Ishikawa (cell line): ENCODE measurements around the gene TFCP2L1.

ENCODE experiments used
- EP300 ChIP-seq: IDR thresholded peaks from 2 replicates; pipeline ENCODE4 v1.6.1; 2012; ENCODE audit warnings: borderline replicate concordance
- TEAD4 ChIP-seq: IDR thresholded peaks from 2 replicates; pipeline ENCODE4 v1.6.1; 2012
- TF ChIP-seq, protein P1 (sequence below): IDR thresholded peaks from 2 replicates; pipeline ENCODE4 v1.6.1; 2012; ENCODE audit warnings: low read depth, mild to moderate bottlenecking
- TF ChIP-seq, protein P2 (sequence below): IDR thresholded peaks from 2 replicates; pipeline ENCODE4 v1.6.1; 2012

DNA sequence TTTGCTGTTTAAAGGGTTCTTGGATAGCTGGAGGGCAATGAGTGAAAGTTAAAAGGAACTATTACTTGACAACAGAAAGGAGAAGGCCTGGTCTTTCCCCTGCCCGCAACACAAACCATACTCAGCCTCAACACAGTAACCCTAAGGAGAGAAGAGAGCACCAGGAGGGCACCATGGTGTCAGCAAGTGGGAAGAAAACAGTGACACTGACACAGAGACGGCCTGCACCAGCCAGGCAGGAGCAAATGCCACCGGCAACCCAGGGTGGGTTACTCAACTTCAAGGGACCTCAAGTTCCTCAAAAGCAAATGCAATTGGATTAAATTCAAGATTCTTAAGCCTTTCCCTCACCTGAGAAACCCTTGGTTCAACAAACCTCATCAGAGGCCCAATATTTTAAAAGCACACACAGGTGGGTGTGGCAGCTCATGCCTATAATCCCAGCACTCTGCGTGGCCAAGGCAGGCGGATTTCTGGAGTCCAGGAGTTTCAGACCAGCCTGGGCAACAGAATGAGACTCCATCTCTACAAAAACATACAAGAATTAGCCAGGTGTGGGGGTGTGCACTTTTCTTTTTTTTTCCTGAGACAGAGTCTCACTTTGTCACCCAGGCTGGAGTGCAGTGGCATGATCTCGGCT, 52.3 kb downstream of the TFCP2L1 start:
- TF ChIP-seq, protein P1, sequence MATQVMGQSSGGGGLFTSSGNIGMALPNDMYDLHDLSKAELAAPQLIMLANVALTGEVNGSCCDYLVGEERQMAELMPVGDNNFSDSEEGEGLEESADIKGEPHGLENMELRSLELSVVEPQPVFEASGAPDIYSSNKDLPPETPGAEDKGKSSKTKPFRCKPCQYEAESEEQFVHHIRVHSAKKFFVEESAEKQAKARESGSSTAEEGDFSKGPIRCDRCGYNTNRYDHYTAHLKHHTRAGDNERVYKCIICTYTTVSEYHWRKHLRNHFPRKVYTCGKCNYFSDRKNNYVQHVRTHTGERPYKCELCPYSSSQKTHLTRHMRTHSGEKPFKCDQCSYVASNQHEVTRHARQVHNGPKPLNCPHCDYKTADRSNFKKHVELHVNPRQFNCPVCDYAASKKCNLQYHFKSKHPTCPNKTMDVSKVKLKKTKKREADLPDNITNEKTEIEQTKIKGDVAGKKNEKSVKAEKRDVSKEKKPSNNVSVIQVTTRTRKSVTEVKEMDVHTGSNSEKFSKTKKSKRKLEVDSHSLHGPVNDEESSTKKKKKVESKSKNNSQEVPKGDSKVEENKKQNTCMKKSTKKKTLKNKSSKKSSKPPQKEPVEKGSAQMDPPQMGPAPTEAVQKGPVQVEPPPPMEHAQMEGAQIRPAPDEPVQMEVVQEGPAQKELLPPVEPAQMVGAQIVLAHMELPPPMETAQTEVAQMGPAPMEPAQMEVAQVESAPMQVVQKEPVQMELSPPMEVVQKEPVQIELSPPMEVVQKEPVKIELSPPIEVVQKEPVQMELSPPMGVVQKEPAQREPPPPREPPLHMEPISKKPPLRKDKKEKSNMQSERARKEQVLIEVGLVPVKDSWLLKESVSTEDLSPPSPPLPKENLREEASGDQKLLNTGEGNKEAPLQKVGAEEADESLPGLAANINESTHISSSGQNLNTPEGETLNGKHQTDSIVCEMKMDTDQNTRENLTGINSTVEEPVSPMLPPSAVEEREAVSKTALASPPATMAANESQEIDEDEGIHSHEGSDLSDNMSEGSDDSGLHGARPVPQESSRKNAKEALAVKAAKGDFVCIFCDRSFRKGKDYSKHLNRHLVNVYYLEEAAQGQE: no peak
- TF ChIP-seq, protein P2, sequence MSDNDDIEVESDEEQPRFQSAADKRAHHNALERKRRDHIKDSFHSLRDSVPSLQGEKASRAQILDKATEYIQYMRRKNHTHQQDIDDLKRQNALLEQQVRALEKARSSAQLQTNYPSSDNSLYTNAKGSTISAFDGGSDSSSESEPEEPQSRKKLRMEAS: no peak
- TF ChIP-seq EP300 (no peak), TEAD4 (no peak)
